Stimulated activated CD8-positive, alpha-beta memory T cell treated with anti-CD3 and anti-CD28 coated beads, Interleukin-7, amount 100 ng/mL, for 1 hour (primary cell): ENCODE results near the gene VEZT.
"Not testable (repeated sequence)": the region's sequence is repeated elsewhere in the genome, so short reads cannot be mapped to it uniquely, and the experiment has no call there.

Experiments used
- DNase-seq, 2 donors: peaks; one replicate each; pipeline ENCODE4 v3.0.0-alpha.2; 2020; ENCODE audit warnings: low read depth in 2 of 2

VEZT gene

DNA sequence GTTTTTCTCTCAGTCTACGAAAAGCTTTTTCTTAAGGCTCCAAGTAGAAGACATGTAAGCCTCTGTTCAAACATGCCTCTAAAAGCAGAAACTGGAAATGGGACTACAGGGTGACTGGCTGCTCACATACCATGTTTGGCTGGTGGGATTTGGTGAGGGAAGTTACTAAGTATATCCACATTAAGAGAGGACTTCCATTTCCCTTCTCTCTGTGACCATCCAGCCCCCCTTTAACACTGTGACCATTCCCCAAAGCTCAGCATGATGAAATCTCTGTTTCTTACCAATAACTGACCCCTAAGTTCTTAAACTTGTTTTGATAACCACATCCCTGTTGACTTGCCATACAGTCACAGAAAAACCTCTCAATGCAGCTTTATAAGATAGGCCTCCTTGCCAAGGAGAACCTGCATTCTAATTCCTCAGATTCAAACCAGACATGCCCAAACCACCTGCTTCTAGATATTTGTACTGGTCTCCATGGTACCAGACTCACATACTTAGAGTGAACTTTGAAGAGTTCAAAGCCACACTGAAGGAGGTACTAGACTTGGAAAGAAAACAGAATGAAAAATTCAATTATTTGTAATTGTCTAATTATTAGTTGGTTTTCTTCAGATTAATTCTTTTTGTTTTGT, 102.2 kb downstream of the VEZT start:
- DNase-seq, result no peak

DNA sequence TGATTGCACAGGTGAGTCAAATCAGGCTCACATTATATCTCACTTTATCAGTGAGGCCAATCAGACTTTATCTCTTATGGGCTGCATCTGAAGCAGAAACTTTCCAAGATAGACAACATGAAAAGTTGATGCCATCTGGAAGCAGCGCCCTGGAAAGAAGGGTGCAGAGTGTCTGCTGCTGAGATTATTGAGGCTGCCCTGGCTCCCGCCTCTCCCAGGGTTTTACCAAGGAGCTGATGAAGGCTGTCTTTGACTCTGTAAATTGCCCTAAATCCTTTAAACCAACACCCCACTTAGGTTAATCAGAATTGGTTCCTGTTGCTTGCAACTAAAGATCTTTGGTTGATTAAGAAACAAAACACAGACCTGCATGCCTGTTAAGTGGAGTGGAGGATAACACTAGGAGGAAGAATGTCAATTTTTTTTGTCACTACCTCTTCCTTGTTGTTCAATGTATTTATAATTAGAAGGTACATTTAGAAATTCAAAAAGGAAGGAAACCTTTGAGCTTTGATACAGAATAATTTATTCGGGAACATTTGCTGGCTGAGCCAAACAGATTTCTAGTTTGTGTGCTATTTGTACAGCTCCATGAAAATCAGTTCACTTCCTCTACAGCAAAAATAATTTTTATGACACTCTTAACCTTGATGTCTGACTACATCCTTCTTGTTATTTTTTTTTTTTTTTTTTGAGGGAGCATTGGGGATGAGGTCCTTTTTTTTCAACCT, 104.1 kb downstream of the VEZT start:
- no peak for DNase-seq

DNA sequence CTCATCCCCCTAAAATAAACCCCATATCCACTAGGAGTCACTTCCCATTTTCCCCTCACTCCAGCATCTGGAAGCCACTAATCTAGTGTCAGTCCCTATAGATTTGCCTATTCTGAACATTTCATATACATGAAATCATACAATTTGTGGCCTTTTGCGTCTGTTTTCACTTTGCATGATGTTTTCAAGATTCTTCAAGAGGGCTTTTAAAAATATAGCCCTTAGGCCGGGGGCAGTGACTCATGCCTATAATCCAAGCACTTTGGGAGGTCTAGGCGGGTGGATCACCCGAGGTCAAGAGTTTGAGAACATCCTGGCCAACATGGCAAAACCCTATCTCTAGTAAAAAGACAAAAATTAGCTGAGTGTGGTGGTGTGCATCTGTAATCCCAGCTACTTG, 104.7 kb downstream of the VEZT start:
- no peak for DNase-seq

DNA sequence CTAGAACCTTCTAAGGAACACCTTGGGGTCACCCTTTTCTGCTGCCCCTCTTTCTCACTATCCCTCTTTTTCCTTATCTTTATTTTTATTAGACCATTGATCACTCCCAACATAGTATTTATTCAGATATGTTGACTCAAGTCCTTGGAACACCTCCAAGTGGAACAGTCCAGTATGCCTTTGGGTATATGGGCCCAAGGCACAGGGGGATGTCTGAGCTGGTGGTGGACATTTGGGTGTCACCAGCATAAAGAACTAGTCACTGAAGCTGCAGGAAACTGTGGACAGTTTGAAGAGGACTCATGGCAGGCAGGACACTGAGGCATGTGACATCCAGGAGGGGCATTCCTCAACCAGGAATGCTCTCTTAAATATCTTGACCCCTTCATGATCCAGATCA, 105.6 kb downstream of the VEZT start:
- no peak for DNase-seq

DNA sequence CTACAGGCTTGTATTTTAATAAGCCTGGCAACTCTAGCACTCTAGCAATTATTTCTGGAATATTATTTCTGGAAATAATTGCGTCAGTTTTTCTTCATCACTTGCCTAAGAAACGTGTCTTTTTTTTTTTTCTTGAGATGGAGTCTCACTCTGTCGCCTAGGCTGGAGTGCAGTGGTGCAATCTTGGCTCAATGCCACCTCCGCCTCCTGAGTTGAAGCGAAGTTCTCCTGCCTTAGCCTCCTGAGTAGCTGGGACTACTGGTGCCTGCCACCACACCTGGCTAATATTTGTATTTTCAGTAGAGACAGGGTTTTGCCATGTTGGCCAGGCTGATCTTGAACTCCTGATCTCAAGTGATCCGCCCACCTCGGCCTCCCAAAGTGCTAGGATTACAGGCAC, 106.6 kb downstream of the VEZT start:
- not testable (repeated sequence) for DNase-seq

DNA sequence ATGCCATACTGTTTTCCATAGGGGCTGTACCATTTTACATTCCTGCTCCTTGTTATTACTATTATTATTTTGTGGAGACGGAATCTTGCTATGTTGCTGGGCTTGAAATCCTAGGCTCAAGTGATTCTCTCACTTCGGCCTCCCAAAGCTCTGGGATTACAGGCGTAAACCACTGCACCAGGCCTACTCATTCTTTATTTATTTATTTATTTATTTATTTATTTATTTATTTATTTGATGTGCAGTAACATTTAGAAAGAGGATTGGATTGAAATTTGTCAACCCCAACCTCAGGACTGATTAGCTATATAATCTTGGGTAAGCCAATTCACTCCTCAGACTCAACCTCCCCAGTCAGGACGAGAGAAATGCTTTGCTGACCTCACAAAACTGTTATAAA, 107.9 kb downstream of the VEZT start:
- no peak for DNase-seq

DNA sequence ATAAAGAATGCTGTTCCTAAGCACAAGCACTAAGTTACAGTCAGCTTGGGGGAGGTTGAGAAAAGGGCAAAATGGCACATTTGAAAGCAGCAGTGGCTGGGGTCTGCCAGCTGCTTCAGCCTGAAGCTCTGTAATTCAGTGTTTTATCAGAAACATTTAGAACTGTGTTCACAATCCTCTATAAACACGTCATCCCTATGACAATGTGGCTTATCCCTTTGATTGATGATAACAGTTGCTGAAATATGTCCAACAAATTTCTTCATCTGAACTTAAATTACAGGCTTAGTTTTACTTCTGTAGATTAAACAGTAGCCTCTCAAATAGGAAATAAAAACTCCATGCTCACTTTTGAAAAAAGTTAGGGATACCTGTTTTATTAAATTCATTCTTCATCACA, 108.8 kb downstream of the VEZT start:
- no peak for DNase-seq

DNA sequence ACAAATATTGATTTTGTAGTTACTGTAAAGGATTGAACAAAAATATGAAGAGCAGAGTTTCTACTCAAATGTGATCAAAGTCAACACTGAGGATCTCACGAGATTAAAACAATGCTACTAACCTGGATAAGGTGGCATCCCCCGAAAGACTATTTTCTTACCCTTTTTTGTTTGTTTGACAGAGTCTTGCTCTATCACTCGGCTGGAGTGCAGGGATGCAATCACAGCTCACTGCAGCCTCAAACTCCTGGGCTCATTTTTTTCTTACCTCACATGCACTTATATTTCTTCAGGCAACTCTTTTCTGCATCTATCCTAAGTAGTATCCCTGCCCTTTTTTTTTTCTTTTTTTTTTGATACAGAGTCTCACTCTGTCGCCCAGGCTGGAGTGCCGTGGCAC, 109.2 kb downstream of the VEZT start:
- DNase-seq, result no peak

DNA sequence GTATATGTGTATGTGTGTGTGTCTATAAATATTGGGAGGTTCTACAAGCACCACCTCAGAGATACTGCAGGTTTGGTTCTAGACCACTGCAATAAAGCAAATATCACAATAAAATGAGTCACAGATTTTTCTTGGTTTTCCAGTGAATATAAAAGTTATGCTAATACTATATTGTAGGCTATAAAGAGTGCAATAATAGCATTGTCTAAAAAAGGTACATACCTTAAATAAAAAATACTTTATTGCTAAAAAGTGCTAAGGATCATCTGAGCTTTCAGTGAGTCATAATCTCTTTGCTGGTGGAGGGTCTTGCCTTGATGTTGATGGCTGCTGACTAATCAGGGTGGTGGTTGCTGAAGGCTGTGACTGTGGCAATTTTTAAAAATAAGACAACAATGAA, 111.1 kb downstream of the VEZT start:
- no peak for DNase-seq

DNA sequence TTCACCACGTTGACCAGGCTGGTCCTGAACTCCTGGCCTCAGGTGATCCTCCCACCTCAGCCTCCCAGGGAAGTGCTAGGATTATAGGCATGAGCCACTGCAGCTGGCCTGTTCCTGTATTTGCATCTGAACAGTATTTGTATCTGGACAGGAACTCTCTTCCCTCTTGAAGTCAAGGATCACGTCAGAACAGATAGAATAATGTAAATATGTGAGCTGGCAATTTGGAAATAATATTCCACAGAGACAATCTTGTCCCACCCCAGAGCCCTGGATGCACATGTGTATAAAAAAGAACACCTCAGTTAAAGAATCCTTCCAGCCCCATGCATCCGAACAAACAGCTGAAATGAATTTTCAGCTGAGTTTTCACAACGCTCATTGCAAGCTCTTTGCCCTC, 118.3 kb downstream of the VEZT start:
- no peak for DNase-seq

DNA sequence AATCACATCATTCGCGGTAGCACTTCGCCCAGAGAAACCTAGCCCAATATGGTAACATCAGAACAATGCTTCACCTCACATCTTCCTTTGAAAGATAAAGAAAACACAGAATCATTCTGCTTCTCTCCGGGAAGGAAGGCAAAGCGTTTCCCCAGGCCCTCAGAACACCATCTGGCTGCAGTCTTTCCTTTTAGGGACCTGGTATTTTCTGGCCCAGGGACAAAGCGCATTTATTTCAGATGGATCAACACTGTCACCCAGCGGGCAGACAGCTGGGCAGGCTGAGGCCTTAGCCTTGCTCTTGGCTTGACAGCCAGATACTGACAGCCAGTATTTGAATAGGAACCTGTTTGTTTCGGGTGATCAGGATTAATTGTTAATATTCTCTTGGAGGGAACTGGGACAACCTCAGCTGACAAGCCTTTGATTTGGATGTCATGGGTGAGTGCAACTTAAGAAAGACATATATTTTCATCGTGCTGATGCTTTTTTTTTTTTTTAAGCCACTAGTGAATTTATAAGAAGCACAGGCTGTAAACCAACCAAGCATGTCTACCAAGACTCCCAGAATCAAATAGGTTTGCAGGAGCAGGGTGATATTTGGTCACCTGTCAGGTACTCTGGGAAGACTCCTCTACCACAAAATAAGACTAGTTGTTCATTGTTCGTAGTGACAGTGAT, 118.9 kb downstream of the VEZT start:
- DNase-seq, result no peak

DNA sequence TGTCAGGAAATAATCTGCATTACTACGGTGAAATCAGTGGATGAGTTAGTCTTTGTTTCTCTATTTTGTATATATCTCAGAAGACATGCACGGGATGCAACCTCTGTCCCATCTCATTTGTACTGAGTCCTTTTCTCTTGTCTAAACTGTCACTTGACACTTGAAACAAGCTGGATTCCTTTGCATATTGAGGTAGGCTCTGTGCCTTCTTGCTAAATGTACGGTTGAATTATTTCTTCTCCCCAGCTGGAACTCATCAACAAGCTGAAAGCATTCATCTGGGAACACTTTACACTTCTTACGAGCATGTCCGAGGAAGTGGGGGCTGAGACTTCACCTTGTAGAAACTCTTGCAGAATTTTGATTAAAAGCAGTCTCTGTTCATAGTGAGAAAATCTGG, 119.5 kb downstream of the VEZT start:
- no peak for DNase-seq

DNA sequence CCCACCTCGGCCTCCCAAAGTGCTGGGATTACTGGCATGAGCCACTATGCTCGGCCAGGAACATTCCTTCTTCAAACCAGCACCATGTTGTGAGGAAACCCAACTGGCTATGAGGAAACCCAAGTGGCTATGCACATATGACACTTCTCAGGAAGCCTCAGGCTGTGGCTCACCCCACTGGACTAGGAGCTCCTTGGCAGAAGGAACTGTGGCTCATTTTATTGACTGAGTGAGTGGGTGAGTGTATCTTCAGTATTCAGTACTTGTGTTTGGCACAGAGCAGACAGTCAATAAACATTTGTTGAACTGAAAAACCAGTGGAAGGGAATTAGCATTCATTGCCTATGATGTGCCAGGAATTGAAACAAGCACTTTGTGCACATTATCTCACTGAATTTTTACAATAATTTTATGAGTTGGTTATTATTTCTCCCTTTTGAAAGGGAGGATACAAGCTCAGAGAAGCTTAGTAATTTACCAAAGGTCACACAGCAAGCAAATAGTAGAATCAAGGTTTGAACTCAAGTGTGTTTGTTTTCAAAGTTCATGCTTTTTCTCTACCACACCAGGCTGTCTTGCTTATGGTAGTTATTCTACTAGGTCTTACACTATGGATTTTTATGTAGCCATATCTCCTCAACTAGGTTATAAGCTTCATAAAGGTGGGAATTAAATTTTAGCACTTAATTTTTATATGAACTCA, 121.6 kb downstream of the VEZT start:
- no peak for DNase-seq

DNA sequence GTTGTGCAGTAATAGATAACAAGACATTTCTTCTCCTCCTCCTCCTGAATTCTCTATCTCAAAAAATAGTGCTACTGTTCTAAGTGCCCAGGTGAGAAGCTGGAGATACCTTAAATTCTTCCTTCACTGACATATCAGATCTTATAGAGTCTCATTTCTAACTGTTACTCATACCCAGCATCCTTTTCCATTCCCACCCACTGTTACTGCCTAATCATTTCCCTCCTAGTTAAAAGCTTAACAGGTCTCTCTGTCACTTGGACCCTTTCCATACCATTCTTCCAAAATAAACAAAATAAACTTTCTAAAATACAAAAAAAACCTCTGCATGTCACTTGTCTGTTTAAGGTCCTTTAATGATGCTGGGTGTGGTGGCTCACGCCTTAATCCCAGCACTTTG, 124.4 kb downstream of the VEZT start:
- DNase-seq, result no peak

DNA sequence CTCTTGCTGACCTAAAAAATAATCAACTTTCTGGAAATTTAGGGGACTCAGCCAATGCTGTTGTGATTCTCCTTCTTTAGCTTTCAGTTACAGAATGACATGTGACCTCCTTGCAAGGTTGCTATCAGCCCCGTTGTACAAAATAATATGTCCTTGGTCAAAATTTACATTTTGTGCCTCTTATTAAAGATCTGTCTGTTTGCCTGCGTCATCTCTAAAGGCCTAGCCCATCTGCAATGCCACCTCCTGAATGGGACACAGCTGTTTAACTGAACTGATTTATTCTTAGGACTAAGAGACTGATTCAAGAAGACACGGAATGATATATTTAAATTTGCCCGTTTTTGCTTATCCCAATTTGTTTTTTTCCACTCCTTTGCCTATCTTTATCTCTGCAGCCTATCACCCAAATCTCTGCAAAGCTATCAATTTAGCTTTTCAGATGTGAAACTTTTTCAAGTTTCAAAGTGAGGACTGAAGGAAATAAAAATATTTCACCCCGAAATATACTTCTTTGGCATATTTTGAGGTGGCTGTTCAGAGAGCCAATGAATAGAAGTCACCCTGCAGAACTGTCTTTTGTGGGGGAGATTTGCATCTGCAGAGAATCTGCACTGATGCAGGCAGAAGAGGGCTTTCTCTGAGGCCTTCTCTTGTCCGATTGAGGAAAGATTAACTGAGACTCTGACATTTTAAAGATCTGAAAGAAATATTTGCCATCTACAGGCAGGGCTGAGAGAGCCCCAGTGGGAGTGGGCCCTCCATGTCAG, 126.0 kb downstream of the VEZT start:
- no peak for DNase-seq

DNA sequence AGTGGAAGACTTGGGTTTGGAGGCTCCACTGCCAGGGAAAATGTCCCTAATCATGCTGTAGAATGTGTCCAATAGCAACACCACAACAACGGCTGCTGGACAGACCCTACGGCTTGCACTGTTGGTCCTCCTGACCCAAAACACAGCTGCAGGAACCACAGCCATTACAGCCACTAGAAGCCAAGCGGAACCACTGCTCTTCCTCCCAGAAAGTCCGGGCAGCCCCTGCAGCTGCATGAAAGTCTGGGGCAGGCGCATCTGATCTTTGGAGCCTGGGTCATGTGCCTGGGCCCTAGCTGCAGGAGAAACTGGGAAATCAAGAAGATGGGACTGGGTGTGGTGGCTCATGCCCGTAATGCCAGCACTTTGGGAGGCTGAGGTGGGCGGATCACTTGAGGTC, 131.7 kb downstream of the VEZT start:
- no peak for DNase-seq

DNA sequence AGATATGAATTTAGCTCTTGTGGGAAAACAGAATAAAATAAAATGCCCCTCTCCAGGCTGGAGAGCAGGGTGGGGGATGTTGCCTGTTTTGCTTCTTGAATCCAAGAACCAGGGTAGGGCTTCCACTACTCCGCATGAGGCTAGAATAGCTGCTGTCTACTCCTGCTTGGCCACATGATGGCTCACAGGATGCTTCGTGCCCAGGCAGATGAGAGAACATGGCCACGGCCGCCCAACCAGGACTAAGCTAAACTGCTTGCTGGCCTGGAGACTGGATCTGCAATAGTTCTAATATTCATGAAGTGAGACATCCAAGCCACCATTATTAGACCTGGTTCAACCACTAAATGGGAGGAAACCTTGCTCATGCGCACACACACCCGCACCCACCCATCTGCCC, 134.1 kb downstream of the VEZT start:
- no peak for DNase-seq
